Subcutaneous adipose tissue (tissue), 4 donors: ENCODE data around the gene TMUB2. TPM values are rescaled to one million over a fixed set of nuclear protein-coding genes. Genes with fewer than 3 reads are reported as not detected.

Experiments used
- CTCF ChIP-seq: fragments of 450-650 bp; IDR thresholded peaks from one replicate; pipeline ENCODE4 v1.5.1; 2016; ENCODE audit warnings: low read depth, mild to moderate bottlenecking, control low read depth, antibody characterized with exemption, moderate library complexity
- total RNA-seq, 4 donors: library from RNA; depleted of rRNA; stranded (reverse); fragments of >200 nt; gene quantifications; one replicate each; pipeline ENCODE4 v1.1.0, GENCODE V29; 2016

The TMUB2 gene
- total RNA-seq, 4 donors from 2014 or later, result 26.6 to 36.0 (median 33.2) TPM

GRCh38 chr17:44152875-44153274 lies 33.9 kb upstream of the TMUB2 start:
- TF ChIP-seq CTCF, result no peak

GRCh38 chr17:44155488-44155887 lies 31.3 kb upstream of the TMUB2 start:
- no peak for TF ChIP-seq CTCF

GRCh38 chr17:44159519-44160210 lies 27.1 kb upstream of the TMUB2 start:
- no peak for TF ChIP-seq CTCF

- TF ChIP-seq CTCF, result no peak
These were observed 22.3 kb upstream of the TMUB2 start for GRCh38 chr17:44164476-44164875.

GRCh38 chr17:44167181-44167861 lies 19.5 kb upstream of the TMUB2 start:
- no peak for TF ChIP-seq CTCF

- no peak for TF ChIP-seq CTCF
These were observed 16.7 kb upstream of the TMUB2 start for GRCh38 chr17:44170135-44170498.

- no peak for TF ChIP-seq CTCF
These were observed 16.1 kb upstream of the TMUB2 start, which contains the start of gene ASB16 for GRCh38 chr17:44170499-44171201. Gene ASB16 (plus strand): TSS chr17:44170704. CDS start chr17:44170790, 86 bp downstream.
